T follicular helper cell (primary cell): ENCODE results near the gene TMPRSS9.
"Not testable (repeated sequence)": the region's sequence is repeated elsewhere in the genome, so short reads cannot be mapped to it uniquely, and the experiment has no call there.

Source experiments
- DNase-seq: peaks from one replicate; pipeline ENCODE4 v3.0.0-alpha.2; 2020; ENCODE audit warnings: low read depth

Gene TMPRSS9

DNA sequence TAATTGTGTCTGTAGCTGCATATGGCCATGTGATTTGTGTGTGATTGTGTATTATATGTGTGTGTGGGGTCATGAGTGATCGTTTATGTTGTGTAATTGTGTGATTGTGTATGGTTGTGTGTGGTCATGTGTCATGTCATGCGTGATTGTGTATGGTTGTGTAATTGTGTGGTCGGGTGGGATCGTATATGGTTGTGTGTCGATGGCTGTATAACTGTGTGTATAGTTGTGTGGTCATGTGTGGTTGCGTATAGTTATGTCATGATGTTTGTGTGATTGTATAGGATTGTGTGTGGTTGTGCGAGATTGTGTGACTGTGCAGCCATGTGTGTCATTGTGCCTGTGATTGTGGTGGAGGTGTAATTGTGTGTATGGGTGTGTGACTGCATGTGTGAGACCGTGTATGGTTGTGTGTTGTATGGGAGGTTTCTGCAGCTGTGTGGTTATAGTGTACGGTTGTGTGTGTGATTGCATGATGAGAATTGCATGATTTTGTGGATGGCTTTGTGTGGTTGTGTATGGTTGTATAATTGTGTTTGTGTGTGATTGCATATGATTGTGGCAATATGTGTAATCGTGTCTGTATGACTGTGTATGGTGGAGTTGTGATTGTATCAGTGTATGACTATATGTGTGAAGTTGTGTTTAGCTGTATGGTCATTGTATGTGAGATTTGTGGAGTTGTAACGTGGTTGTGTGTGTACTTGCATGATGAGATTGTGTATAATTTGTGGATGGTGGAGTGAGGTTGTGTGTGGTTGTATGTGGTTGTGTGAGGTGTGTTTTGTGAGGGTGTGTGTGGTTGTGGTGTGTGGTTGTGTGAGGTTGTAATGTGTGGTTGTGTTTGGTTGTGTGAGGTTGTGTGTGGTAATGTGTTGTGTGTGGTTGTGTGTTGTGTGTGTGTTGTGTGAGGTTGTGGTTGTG, 2.2 kb downstream of the TMPRSS9 start:
- DNase-seq, result no peak

DNA sequence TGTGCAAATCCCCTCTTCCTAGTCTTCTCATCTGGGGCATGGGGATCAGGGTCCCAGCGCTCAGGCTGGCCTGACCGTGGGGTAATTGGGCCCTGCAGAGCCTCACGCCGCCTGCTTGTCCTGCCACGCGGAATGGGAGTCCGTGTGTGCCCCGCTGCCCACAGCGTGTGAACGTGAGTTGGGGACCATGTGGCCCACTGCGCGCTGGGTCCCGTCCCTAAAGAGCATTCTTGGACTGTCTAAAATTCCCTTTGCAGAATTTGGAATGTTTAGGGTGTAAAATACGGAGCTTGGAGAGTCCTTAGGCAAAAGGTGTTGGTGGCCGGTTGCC, 2.9 kb downstream of the TMPRSS9 start:
- DNase-seq, result no peak

DNA sequence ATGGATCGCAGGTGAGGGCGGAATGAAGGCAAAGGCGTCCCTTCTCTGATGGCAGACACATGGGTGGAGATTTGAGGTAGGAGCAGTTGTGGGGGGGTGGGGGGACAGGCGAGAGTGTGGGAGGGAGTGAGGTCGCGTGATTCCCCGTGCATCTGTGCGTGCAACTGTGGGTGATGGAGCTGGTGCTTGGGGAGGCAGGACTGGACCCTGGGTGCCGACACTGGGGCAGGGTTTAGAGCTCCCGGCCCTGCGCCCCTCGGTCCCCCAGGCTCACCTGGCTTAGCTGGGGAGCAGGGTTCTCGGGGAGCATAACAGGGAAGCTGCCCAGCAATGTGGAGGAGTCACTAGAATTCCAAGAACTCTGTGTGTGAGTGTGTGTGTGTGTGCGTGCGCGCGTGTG, 3.4 kb downstream of the TMPRSS9 start:
- no peak for DNase-seq

DNA sequence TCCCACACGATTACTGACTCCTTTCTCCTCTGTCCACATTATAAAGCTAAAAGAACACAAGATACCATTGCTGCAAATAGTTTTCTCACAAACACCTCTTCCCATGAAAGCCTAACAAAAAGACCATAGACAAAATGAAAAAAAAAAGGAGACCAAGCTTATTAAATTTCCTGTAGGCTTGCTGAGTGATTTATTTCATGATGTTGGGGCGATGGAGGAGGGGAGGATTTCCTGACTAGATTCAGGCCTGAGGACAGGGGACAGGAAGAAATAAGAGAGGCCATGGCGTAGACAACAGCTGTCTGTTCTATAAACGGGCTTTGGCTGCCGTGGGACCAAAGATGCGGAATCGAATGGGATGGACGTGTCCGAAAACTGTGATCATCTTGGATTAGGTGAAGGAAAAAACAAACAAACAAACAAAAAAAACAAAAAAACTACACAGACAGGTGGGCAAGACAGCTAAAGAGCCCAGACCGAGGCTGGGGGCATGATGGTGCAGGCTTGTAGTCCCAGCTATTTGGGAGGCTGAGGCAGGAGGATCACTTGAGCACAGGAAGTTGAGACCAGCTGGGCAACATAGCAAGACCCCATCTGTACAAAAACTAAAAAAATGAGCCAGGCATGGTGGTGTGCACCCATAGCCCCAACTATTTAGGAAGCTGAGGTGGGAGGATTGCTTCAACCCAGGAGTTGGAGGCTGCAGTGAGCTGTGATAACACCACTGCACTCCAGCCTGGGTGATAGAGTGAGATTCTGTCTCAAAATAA, 5.3 kb downstream of the TMPRSS9 start:
- DNase-seq, result no peak

DNA sequence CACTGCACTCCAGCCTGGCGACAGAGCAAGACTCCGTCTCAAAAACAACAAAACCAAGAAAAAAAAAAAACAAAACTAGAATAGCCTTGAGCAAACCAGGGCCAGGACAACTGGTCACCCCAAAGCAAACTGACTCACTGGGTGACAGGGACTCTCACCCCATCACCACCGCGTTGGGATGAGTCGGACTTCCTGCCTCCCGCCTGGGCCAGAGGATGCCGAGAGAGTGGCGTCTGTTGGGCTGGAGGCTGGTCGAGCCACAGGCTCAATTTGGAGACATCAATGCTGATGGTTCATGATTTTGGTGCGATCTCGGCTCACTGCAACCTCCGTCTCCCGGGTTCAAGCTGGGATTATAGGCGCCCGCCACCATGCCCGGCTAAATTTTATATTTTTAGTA, 11.6 kb downstream of the TMPRSS9 start:
- DNase-seq, result no peak

DNA sequence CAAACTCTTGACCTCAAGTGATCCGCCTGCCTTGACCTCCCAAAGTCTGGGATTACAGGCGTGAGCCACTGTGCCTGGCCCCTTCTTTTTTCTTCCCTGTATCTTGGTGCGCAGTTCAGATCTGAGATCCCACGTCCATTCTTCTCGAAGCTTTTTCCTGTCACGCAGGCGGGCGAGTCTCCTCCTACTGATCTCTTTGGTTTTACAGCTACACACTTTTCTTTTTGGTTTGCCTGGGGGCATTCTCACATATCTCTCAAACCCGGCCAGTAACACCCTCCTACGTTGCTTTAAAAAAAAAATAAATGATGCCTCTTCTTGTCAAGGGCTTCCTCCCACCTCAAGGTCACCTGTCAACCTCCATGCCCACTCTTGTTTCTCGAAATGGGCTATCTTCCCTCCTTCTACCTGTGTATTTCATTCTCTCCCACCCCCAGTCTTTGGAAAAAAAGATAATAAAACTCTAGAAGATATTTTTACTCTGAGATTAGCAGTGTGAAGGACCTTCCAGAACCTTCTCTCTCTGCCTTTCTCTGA, 12.1 kb downstream of the TMPRSS9 start:
- no peak for DNase-seq

DNA sequence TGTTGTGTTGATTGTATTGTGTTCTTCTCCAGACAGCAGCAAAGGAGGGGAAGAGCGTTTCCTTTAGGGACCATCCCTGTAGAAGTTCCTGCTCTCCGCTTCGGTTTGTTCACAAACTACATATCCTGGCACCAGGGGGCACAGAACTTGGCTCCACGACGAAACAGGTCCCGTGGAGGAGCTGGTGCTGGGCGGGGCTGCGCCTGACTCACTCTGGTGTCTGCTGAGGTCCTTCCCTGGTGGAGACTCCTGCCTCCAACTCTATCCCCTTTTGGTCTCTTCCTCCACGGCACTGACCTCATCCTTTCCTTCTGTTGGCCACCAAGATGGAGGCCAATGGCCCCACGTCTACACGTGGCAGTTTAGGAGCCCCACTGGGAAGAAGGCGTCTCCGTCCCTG, 14.7 kb downstream of the TMPRSS9 start:
- no peak for DNase-seq

DNA sequence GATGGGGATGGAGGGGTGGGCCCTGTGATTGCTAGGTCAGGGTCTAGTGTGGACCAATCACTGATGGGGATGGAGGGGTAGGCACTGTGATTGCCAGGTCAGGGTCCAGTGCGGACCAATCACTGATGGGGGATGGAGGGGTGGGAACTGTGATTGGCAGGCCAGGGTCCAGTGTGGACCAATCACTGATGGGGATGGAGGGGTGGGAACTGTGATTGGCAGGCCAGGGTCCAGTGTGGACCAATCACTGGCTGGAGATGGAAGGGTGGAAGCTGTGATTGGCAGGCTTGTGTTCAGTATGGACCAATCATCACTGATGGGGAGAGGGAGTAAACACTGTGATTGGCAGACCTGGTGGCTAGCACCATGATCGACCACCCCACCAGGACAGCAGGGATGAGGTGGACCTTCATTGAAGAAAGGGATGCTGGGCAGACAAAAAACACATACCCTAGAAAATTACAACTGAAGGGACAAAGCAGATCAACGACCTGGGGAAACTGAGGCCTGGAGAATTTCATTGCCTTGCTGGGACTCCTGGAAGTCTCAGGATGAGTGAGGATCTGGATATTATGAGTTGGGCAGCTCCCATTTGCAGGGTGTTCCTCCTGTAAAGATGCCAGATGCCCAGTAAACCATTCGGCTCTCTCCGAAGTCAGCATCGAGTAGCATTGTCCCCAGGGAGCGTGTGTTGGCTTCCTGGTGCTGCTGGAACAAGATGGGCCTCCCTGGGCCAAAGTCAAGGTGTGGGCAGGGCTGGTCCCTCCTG, 15.5 kb downstream of the TMPRSS9 start:
- no peak for DNase-seq

DNA sequence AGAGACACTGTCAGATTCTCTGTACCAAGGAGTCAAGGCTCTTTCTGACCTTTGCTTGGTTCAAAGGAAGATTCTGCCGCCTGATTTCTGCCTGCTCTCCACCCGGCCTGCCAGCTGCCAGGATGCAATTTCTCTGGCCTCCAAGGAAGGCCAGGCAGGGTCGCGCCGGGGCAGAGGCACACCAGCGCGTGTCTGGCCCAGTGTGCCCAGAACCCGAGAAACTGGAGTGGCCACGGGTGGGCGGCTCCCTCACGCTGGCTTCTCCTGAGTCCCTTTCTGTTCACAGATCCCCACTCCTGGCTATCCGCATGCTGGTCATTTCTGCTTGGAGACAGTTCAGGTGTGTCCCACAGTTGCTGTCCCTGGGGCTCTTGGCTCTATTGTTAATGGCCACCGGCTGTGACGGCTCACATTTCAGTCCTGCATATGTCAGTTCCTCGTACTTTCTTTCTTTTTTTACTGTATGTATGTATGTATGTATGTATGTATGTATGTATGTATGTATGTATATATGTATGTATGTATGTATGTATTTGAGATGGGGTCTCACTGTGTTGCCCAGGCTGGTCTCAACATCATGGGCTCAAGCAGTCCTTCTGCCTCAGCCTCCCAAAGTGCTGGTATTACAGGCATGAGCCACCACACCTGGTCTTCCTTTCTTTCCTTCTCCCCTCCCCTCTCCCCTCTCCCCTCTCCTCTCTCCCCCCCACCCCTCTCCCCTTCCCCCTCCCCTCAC, 16.9 kb downstream of the TMPRSS9 start:
- DNase-seq, result no peak

DNA sequence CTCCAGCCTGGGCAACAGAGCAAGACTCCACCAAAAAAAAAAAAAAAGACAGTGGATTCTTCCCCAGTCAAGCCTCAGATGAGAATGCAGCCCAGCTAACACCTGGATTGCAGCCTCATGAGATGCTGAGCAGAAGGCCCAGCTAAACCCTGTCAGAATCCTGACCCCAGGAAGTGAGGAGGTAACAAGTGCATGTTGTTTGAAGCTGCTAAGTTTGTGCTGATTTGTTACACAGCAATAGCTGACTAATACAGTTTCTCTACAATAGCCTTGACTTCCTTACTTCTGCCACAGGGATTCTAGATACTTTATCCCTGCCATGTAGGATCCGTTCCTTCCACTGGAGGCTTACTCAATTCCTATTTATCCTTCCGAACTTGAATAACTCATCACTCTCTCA, 20.5 kb downstream of the TMPRSS9 start:
- DNase-seq, result no peak

DNA sequence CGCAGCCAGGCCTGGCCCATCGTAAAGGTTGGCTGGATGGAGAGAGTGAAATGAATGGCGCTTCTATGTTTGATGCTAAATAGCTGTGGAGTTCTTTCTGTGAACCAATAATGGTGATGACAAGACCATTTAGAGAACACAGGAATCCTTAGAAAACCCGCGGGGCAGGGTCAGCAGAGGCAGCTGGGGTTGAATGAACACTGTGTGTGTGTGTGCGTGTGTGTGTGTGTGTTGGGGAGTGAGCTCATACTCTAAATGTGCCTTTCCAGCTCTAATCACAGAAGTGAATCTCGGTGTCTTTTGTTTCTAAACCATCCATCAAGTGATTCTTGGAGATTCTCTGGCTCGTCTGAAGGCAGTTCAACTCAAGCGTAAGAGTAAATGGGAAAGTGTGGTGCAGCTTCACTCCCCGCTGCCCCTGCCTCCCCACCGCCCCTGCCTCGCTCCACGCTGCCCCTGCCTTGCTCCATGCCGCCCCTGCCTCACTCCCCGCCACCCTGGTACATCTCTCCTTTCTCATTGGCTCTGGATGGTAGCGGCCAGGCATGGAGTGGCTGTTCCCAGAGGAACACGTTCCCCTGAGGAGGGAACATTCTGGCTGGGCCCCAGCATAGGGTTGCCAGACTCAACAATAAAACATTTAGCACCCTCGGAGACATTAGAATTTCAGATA, 21.2 kb downstream of the TMPRSS9 start:
- no peak for DNase-seq

DNA sequence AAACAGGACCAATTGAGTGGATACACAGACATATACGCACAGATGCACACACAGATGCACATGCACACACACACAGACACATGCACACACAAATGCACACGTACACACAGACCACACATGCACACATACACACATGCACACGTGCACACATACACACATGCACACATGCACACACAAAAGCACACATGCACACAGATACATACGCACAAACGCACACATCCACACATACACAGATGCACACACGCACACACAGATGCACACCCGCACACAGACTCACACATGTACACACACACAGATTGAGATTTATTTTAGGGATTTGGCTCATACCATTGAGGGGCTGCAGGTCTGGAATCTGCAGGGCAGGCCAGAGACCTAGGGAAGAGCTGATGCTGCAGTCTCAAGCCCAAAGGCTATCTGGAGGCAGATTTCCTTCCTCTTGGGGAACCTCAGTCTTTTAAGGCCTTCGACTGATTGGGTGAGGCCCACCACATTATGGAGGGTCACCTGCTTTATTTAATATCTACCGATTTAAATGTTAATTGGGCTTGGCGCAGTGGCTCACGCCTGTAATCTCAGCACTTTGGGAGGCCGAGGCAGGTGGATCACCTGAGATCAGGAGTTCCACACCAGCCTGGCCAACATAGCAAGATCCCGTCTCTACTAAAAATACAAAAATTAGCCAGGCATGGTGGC, 22.6 kb downstream of the TMPRSS9 start:
- no peak for DNase-seq

DNA sequence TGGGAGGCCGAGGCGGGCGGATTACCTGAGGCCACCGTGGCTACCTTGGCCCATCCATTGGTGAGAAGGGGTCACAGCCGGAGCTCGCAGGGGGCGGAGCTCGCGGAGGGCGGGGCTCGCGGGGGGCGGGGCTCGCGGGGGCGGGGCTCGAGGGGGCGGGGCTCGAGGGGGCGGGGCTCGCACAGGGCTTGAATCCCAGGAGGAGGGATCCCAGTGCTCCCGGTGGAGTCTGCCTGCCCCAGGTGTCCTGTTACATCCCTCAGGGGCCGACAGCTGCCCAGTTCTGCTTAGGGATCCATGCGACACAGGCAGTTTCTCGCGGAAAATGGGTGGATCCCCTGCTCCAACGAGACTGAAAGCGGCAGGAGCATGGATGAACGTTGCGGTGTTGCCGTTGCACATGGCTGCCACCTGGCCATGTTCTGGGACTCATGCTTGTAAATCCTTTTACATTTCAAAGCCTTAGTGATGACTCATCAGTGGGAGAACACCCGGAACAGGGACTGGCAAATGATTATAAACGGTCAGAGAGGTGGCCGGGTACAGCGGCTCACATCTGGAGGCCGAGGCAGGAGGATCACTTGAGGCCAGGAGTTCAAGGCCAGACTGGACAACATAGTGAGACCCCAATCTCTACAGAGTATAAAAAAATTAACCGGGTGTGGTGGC, 25.1 kb downstream of the TMPRSS9 start:
- peak; percentile 3 for DNase-seq

DNA sequence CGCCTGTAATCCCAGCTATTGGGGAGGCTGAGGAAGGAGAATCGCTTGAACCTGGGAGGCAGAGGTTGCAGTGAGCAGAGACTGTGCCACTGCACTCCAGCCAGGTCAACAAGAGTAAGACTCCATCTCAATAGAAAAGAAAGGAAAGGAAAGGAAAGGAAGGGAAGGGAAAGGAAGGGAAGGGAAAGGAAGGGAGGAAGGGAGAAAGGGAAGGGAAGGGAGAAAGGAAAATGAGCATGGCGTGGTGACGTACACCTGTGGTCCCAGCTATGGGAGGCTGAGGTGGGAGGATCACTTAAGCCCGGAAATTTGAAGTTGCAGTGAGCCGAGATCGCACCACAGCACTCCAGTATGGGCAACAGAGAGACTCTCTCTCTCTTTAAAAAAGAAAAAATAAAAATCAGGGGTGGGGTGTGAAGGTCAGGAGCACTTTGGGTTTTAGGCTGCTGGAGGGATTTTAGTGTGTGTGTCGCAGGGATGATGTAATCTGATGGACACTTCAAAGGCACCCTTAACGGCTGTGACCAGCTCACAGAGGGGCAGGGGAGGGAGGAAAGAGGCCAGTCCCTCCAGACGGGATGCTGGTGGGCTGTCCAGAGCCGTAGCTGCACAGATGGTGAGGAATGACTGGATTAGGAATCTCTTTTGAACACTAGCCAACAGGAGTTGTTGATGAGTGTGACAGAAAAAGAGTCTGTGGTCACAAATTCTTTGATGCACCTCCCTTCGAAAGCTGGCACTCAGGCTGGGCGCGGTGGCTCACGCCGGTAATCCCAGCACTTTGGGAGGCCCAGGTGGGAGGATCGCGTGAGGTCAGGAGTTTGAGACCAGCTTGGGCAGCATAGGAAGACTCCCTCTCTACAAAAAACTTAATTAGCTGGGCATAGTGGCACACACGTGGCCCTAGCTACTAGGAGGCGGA, 27.6 kb downstream of the TMPRSS9 start:
- no peak for DNase-seq

DNA sequence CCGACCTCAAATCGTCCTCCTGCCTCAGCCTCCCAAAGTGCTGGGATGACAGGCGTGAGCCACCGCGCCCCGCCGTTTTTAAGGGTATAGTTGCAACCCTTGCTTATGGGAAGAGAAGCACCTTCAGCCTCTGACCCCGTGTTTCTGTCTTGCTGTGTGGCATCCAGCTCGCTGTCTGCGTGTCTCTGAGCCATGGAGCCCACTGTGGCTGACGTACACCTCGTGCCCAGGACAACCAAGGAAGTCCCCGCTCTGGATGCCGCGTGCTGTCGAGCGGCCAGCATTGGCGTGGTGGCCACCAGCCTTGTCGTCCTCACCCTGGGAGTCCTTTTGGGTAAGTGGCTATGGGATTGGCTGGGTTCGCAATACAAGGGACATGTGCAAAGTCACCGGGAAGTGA, 29.5 kb downstream of the TMPRSS9 start:
- no peak for DNase-seq

DNA sequence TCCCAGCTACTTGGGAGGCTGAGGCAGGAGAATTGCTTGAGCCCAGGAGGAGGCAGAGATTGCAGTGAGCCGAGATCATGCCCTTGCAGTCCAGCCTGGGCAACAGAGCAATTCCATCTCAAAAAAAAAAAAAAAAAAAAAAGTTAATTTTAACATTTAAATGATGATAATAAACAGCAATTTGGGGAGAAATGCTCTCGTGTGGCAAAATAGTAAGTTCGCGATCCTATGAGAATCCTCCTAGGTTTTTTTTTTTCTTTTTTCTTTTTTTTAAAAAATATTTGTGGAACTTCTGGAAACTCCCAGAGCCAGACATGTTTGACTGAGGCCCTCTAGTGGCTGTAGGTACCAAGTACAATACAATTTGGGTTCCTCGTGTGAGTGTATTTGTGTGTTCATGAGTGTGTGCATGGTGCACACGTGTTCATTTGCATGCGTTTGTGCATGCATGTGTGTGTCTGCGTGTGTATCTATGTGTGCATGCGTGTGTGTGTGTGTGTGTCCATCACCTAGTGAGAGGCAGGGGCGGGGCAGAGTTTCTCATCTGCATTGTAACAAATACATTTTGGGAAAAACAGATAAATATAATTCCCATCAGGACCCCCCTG, 31.2 kb downstream of the TMPRSS9 start:
- DNase-seq, result no peak

DNA sequence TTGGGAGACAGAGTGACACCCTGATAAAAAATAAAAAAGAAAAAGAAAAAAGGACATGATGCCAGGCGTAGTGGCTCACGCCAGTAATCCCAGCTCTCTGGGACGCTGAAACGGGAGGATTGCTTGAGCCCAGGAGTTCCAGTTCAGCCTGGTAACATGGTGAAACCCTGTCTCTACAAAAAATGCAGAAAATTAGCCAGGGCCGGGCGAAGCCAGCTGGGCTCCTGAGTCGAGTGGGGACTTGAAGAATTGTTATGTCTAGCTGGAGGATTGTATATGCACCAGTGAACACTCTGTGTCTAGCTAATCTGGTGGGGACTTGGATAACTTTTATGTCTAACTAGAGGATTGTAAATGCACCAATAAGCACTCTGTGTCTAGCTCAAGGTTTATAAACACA, 32.3 kb downstream of the TMPRSS9 start:
- DNase-seq, result no peak

DNA sequence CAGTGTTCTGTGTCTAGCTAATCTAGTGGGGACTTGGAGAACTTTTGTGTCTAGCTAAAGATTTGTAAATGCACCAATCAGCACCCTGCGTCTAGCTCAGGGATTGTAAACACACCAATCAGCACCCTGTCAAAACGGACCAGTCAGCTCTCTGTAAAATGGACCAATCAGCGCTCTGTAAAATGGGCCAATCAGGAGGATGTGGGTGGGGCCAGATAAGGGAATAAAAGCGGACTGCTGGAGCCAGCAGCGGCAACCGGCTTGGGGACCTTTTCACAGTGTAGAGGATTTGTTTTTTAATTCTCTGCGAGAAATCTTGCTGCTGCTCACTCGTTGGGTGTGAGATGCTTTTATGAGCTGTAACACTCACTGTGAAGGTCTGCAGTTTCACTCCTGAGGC, 32.8 kb downstream of the TMPRSS9 start:
- DNase-seq, result not testable (repeated sequence)
